CD14-positive monocyte (primary cell): ENCODE data around the gene MSI2. TPM values are rescaled to one million over a fixed set of nuclear protein-coding genes. Genes with fewer than 3 reads are reported as not detected.
A peak's percentile ranks its signal among the peaks of the same experiment; 100 is the strongest.

Experiments
- DNase-seq, 3 donors: peaks; one replicate each; pipeline ENCODE4 v3.0.0-alpha.2; 2011 to 2022
- H2AFZ ChIP-seq: 2 replicates; pipeline ENCODE4 v1.6.0; 2012; ENCODE audit warnings: mild to moderate bottlenecking, low read depth, low read length, inconsistent platforms; ENCODE audit not compliant: insufficient read depth, poor library complexity, severe bottlenecking
- H3K27ac ChIP-seq, 2 donors: 1 replicate in 1 of 2; 2 replicates in 1 of 2; pipeline ENCODE4 v1.5.1; 2012 to 2013; ENCODE audit warnings: low read length in 2 of 2, control low read depth in 1 of 2, inconsistent platforms in 1 of 2, low read depth in 1 of 2, mild to moderate bottlenecking in 1 of 2
- H3K27me3 ChIP-seq, 2 donors: one replicate each; pipeline versions ENCODE4 v1.6.0 to v1.6.1; 2011 to 2013; ENCODE audit warnings: low read length in 2 of 2; ENCODE audit not compliant: control insufficient read depth in 2 of 2, insufficient read depth in 2 of 2
- H3K36me3 ChIP-seq, 2 donors: replicated peaks in 1 of 2; 1 replicate in 1 of 2; 2 replicates in 1 of 2; pipeline versions ENCODE4 v1.5.1 to v1.6.1; 2012 to 2013; ENCODE audit warnings: low read length in 2 of 2, control low read depth in 1 of 2, inconsistent platforms in 1 of 2, mild to moderate bottlenecking in 1 of 2; ENCODE audit not compliant: insufficient read depth in 2 of 2, control insufficient read depth in 1 of 2
- H3K4me1 ChIP-seq, 2 donors: 1 replicate in 1 of 2; 2 replicates in 1 of 2; pipeline versions ENCODE4 v1.5.1 to v1.6.1; 2012 to 2013; ENCODE audit warnings: low read length in 2 of 2, control low read depth in 1 of 2, inconsistent platforms in 1 of 2, mild to moderate bottlenecking in 1 of 2, moderate library complexity in 1 of 2; ENCODE audit not compliant: insufficient read depth in 2 of 2, control insufficient read depth in 1 of 2
- H3K4me2 ChIP-seq: replicated peaks from 2 replicates; pipeline ENCODE3; 2012; ENCODE audit warnings: low read length, moderate library complexity, mild to moderate bottlenecking; ENCODE audit not compliant: poor library complexity, severe bottlenecking; ENCODE audit errors: extremely low read depth
- H3K4me3 ChIP-seq, 3 experiments: fragments of 200-600 bp in 1 of 3; sonication (generic) in 1 of 3; replicated peaks in 1 of 3; 1 replicate in 2 of 3; 2 replicates in 1 of 3; pipeline ENCODE4 v1.5.1; 2011 to 2013; ENCODE audit warnings: low read length in 3 of 3, mild to moderate bottlenecking in 3 of 3, control low read depth in 2 of 3, low read depth in 2 of 3, inconsistent platforms in 1 of 3, moderate library complexity in 1 of 3
- H3K79me2 ChIP-seq: 2 replicates; pipeline ENCODE4 v1.6.0; 2012; ENCODE audit warnings: mild to moderate bottlenecking, control low read depth, inconsistent platforms, low read length, moderate library complexity; ENCODE audit not compliant: insufficient read depth
- H3K9ac ChIP-seq: 2 replicates; pipeline ENCODE4 v1.6.0; 2017; ENCODE audit warnings: low read length, mild to moderate bottlenecking; ENCODE audit not compliant: insufficient read depth, poor library complexity, severe bottlenecking
- H3K9me3 ChIP-seq, 2 donors: replicated peaks in 1 of 2; 1 replicate in 1 of 2; 2 replicates in 1 of 2; pipeline versions ENCODE4 v1.5.1 to v1.6.1; 2012 to 2013; ENCODE audit warnings: low read length in 2 of 2, control low read depth in 1 of 2; ENCODE audit not compliant: control insufficient read depth in 1 of 2, insufficient read depth in 1 of 2
- H4K20me1 ChIP-seq: 2 replicates; pipeline ENCODE4 v1.6.0; 2012; ENCODE audit warnings: mild to moderate bottlenecking, low read length, control low read depth, moderate library complexity; ENCODE audit not compliant: insufficient read depth
- H3K27ac Mint-ChIP-seq, 7 donors: one replicate each; pipeline ENCODE4 v1.8.0; 2020; ENCODE audit warnings: mild to moderate bottlenecking in 7 of 7, mixed read lengths in 7 of 7, moderate library complexity in 6 of 7, inconsistent platforms in 2 of 7
- H3K27me3 Mint-ChIP-seq, 3 donors: one replicate each; pipeline ENCODE4 v1.8.0; 2021 to 2022; ENCODE audit warnings: low read depth in 3 of 3, mild to moderate bottlenecking in 3 of 3, mixed read lengths in 3 of 3, moderate library complexity in 3 of 3, inconsistent platforms in 1 of 3
- H3K36me3 Mint-ChIP-seq, 2 donors: one replicate each; pipeline ENCODE4 v1.8.0; 2020; ENCODE audit warnings: mixed read lengths in 2 of 2, inconsistent platforms in 1 of 2, mild to moderate bottlenecking in 1 of 2
- H3K4me1 Mint-ChIP-seq: one replicate; pipeline ENCODE4 v1.8.0; 2020; ENCODE audit warnings: mild to moderate bottlenecking, mixed read lengths
- H3K4me3 Mint-ChIP-seq, 2 donors: one replicate each; pipeline ENCODE4 v1.8.0; 2020; ENCODE audit warnings: mild to moderate bottlenecking in 2 of 2, mixed read lengths in 2 of 2, moderate library complexity in 1 of 2
- H3K9me3 Mint-ChIP-seq, 7 donors: one replicate each; pipeline ENCODE4 v1.8.0; 2020 to 2022; ENCODE audit warnings: mixed read lengths in 7 of 7, mild to moderate bottlenecking in 6 of 7, moderate library complexity in 6 of 7, inconsistent platforms in 2 of 7
- CTCF ChIP-seq: fragments of 200-600 bp; IDR thresholded peaks from one replicate; pipeline ENCODE4 v1.8.0; 2022; ENCODE audit warnings: antibody characterized with exemption, mild to moderate bottlenecking
- WGBS: methylation state at CpG from one replicate; pipeline ENCODE4 v1.1.5; 2013; ENCODE audit warnings: missing lambda C conversion rate; ENCODE audit not compliant: insufficient coverage; 5-methylcytosine and 5-hydroxymethylcytosine counted together
- intact Hi-C, 2 donors: fragments of 100-400 bp; cut with micrococcal nuclease; formaldehyde crosslinking; loops; one replicate each; pipeline versions ENCODE4 v1.15.0 to v1.15.1; 2023
- polyA plus RNA-seq, 3 donors: library from polyadenylated mRNA; depleted of rRNA in 1 of 3; unstranded in 2 of 3; stranded (reverse) in 1 of 3; fragments of 300-500 nt in 2 of 3; fragments of >200 nt in 1 of 3; fragmentation: Illumina TruSeq in 2 of 3; gene quantifications; 1 replicate in 2 of 3; 2 replicates in 1 of 3; pipeline ENCODE4 v1.2.3, GENCODE V29; 2012 to 2021

Gene MSI2
- polyA plus RNA-seq, 3 donors = 0.20 to 6.6 (median 0.37) TPM

DNA sequence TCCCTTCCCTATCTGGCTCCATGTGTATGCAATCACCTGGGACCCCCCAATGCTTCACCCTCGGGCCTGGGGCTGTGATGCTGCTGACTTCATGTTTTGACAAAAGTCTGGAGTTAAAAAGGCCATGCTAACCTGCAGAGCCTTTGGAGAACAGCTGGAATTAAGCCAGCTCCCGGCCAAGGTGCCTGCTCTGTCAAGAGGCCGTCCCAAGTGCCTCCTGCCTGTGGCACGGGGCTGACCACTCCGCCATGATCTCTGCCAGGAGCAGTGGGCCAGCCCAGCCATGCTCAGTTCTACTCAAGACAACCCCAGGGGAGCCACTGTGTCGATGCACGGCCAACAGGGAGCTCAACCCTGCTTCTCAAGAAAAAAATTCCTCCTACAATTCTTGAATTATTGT lies 395.1 kb downstream of the MSI2 start:
- H3K27me3 Mint-ChIP-seq = no peaks in the 10 kb centered on the region
- Histone ChIP-seq H3K4me3 (no peak overlapping the region), H3K27me3 (no peaks in the 10 kb centered on the region), H3K36me3 (no peaks in the 10 kb centered on the region), H2AFZ (no peak overlapping the region), H3K4me1 (no peaks in the 10 kb centered on the region), H3K27ac (no peak overlapping the region), H4K20me1 (no peaks in the 10 kb centered on the region), H3K79me2 (no peaks in the 10 kb centered on the region), H3K9me3 (no peaks in the 10 kb centered on the region), H3K9ac (no peak overlapping the region), H3K4me2 (no peak overlapping the region)
- no peak for TF ChIP-seq CTCF
- no peaks in the 10 kb centered on the region for H3K9me3 Mint-ChIP-seq
- peaks cover 2 to 5% of the 10 kb centered on the region in 2 donors for H3K36me3 Mint-ChIP-seq
- DNase-seq = no peak
- intact Hi-C loops = no loop called here
- no peaks in the 10 kb centered on the region for H3K4me1 Mint-ChIP-seq
- peak overlapping the region in 1 of 7 donors; percentile 40 for H3K27ac Mint-ChIP-seq
- H3K4me3 Mint-ChIP-seq = no peak overlapping the region
- WGBS = 96% methylated on average over 7 of the region's 7 CpGs

DNA sequence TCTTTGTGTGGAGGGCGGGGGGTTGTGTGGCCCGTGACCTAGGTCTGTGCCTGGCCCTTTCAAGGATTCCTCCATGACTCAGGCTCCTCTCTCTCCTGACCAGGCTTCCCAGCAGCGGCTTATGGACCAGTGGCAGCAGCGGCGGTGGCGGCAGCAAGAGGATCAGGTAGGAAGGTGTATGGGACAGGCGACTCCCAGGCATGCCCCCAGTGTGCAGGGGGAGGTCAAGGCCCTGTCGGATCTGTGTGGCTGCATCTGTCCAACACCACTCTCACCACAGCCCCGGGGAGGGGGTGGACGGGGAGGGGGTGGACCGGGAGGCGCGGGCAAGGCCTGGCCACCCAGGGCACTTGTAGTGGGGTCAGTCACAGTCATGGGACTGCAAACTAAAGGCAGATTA lies 395.7 kb downstream of the MSI2 start:
- Mint-ChIP-seq H3K9me3 (no peaks in the 10 kb centered on the region), H3K36me3 (peaks cover 4 to 5% of the 10 kb centered on the region in 2 donors), H3K4me3 (no peak overlapping the region), H3K4me1 (no peaks in the 10 kb centered on the region), H3K27me3 (no peaks in the 10 kb centered on the region), H3K27ac (no peak overlapping the region)
- no CpG with 5 or more reads among the region's 13 CpGs for WGBS
- H2AFZ ChIP-seq = no peak overlapping the region
- no peaks in the 10 kb centered on the region for H3K79me2 ChIP-seq
- H3K27ac ChIP-seq = no peak overlapping the region
- no peak overlapping the region for H3K4me2 ChIP-seq
- no peak for DNase-seq
- H3K36me3 ChIP-seq = no peaks in the 10 kb centered on the region
- H3K4me3 ChIP-seq = no peak overlapping the region
- intact Hi-C loops = no loop called here
- no peaks in the 10 kb centered on the region for H3K9me3 ChIP-seq
- TF ChIP-seq CTCF = no peak
- H3K9ac ChIP-seq = no peak overlapping the region
- H3K27me3 ChIP-seq = no peaks in the 10 kb centered on the region
- no peaks in the 10 kb centered on the region for H4K20me1 ChIP-seq
- H3K4me1 ChIP-seq = no peaks in the 10 kb centered on the region
